ENCODE data around the gene ZNF80. TPM values are rescaled to one million over a fixed set of nuclear protein-coding genes. Genes with fewer than 3 reads are reported as not detected.
"Not testable (repeated sequence)": the region's sequence is repeated elsewhere in the genome, so short reads cannot be mapped to it uniquely, and the experiment has no call there.

Gene ZNF80
- total RNA-seq (2016; rRNA removed; fragmentation: Illumina TruSeq; extraction: Trizol) (not detected in 2 replicates), polyA plus RNA-seq (2011; rRNA removed) (0.03 TPM in 1 of 2 replicates, not detected in the other), polyA minus RNA-seq (2011; rRNA and poly(A)+ RNA removed; ENCODE audit: low replicate concordance) (0.14 TPM in 1 of 2 replicates, not detected in the other), Bru-seq, nascent RNA (not detected), BruChase-seq, experiment 1, labeled RNA remaining after a 6-hour chase (percentile 17 among the genes with signal in this experiment), BruChase-seq, experiment 2, labeled RNA remaining after a 2-hour chase (not detected)
- total RNA-seq (2016; cell fraction: cytosol; rRNA removed; fragmentation: Illumina TruSeq; extraction: Trizol; ENCODE audit: low read depth), result not detected in 2 replicates
- total RNA-seq (2016; cell fraction: insoluble cytoplasmic fraction; rRNA removed; fragmentation: Illumina TruSeq; extraction: Trizol), result not detected in 2 replicates
- total RNA-seq (2016; cell fraction: membrane; rRNA removed; fragmentation: Illumina TruSeq; extraction: Trizol), result not detected in 2 replicates
- not detected in 2 replicates for total RNA-seq (2016; cell fraction: nucleus; rRNA removed; fragmentation: Illumina TruSeq; extraction: Trizol)
- polyA plus RNA-seq (2011; cell fraction: cytosol; rRNA removed), result not detected in 2 replicates
- polyA plus RNA-seq (2011; cell fraction: nucleus; rRNA removed), result not detected in 2 replicates
- not detected in 2 replicates for polyA plus RNA-seq (2012)
- polyA plus RNA-seq (2016; cell fraction: cytosol; fragmentation: Illumina TruSeq; extraction: Trizol; ENCODE audit: low read depth), result not detected in 2 replicates
- not detected in 2 replicates for polyA plus RNA-seq (2016; cell fraction: insoluble cytoplasmic fraction; fragmentation: Illumina TruSeq; extraction: Trizol; ENCODE audit: low read depth)
- not detected in 2 replicates for polyA plus RNA-seq (2016; cell fraction: membrane; fragmentation: Illumina TruSeq; extraction: Trizol; ENCODE audit: low read depth)
- not detected in 2 replicates for polyA plus RNA-seq (2016; cell fraction: nucleus; fragmentation: Illumina TruSeq; extraction: Trizol; ENCODE audit: insufficient read depth, low read depth)
- polyA minus RNA-seq (2011; cell fraction: cytosol; rRNA and poly(A)+ RNA removed), result not detected in 2 replicates
- polyA minus RNA-seq (2011; cell fraction: nucleus; rRNA and poly(A)+ RNA removed), result not detected in 2 replicates
- long read RNA-seq, experiment 1, result 0 reads
- long read RNA-seq, experiment 2, result 0 reads

DNA sequence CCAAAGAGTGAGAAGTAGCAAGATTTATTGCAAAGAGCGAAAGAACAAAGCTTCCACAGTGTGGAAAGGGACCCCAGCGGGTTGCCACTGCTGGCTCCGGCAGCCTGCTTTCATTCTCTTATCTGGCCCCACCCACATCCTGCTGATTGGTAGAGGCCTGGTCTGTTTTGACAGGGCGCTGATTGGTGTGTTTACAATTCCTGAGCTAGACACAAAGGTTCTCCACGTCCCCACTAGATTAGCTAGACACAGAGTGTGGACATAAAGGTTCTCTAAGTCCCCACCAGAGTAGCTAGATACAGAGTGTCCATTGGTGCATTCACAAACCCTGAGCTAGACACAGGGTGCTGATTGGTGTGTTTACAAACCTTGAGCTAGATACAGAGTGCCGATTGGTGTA is at the start of gene ZNF80:
Gene ZNF80 (minus strand): TSS at position 101 of the 400 bp plus-strand sequence. CDS start 504 bp downstream, outside the sequence.
- H3K79me2 ChIP-seq (ENCODE audit: insufficient read depth, low read length); DNase-seq (ENCODE audit: low spot score); H2AFZ ChIP-seq (ENCODE audit: low read length); BruUV-seq (replicated peaks); intact Hi-C loops (cut with micrococcal nuclease; ENCODE audit: unreplicated experiment); in situ Hi-C loops (cut with HindIII; ENCODE audit: extremely low pct_ligation_motif_present, low pct_unique_long_range_greater_than_20kb); H4K20me1 ChIP-seq (ENCODE audit: insufficient read depth, low read length); CTCF ChIA-PET (ENCODE audit: low intra/inter-chr PET ratio, low total read pairs); H3K4me2 ChIP-seq (ENCODE audit: low read depth, low read length); H3K36me3 ChIP-seq (replicated peaks in 1 of 2; ENCODE audit: control insufficient read depth in 1 of 2, insufficient read depth in 2 of 2, low read length in 2 of 2); FAIRE-seq; H3K27ac ChIP-seq (ENCODE audit: extremely low read length, insufficient read depth, low read length); H3K4me1 ChIP-seq (ENCODE audit: insufficient read depth, low read length); H3K9ac ChIP-seq (ENCODE audit: insufficient read depth, low read depth, low read length); H3K4me3 ChIP-seq (replicated peaks in 1 of 3; ENCODE audit: insufficient read depth in 1 of 3, low read depth in 2 of 3, low read length in 3 of 3); ATAC-seq; POLR2A ChIA-PET; H3K9me3 ChIP-seq (ENCODE audit: low read length): not testable (repeated sequence)
- peaks cover 3 to 17% of the 10 kb centered on the region in 2 experiments; a peak in 2 of 5 replicates for H3K27me3 ChIP-seq (ENCODE audit: control insufficient read depth in 1 of 2, insufficient read depth in 2 of 2, low read length in 2 of 2)
- 63% methylated on average over 2 of the region's 6 CpGs for WGBS (ENCODE audit: low lambda C conversion rate)

DNA sequence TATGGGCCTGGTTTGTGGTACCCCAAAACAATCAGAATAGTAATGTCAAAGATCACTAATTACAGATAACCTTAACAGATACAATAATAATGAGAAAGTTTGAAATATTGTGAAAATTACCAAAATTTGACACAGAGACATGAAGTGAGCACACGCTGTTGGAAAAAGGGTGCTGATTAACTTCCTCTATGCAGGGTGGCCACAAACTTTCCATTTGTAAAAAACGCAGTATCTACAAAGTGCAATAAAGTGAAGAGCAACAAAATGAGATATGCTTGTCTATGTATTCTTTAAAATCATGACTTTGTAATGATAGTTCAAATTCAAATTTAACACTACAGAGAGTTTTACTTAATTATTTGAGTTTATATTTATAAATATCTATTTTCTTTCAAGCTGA is 48.9 kb upstream of the ZNF80 start:
- H3K9ac ChIP-seq (ENCODE audit: insufficient read depth, low read depth, low read length), result no peak overlapping the region
- H2AFZ ChIP-seq (ENCODE audit: low read length), result no peak overlapping the region
- no TSS peak for BruUV-seq (replicated peaks)
- no peak overlapping the region for H3K4me2 ChIP-seq (ENCODE audit: low read depth, low read length)
- no peak overlapping the region for H3K27ac ChIP-seq (ENCODE audit: extremely low read length, insufficient read depth, low read length)
- POLR2A ChIA-PET, result no interaction called here
- no peak for ATAC-seq
- no peaks in the 10 kb centered on the region for H3K4me1 ChIP-seq (ENCODE audit: insufficient read depth, low read length)
- no peak for FAIRE-seq
- DNase-seq (ENCODE audit: low spot score), result no peak
- CTCF ChIA-PET (ENCODE audit: low intra/inter-chr PET ratio, low total read pairs), result no interaction called here
- 35% methylated on average over 2 of the region's 2 CpGs for WGBS (ENCODE audit: low lambda C conversion rate)
- peaks cover 0 to 5% of the 10 kb centered on the region in 2 experiments; a peak in 1 of 5 replicates for H3K27me3 ChIP-seq (ENCODE audit: control insufficient read depth in 1 of 2, insufficient read depth in 2 of 2, low read length in 2 of 2)
- in situ Hi-C loops (cut with HindIII; ENCODE audit: extremely low pct_ligation_motif_present, low pct_unique_long_range_greater_than_20kb), result no loop called here
- no peak overlapping the region for H3K4me3 ChIP-seq (replicated peaks in 1 of 3; ENCODE audit: insufficient read depth in 1 of 3, low read depth in 2 of 3, low read length in 3 of 3)
- H3K9me3 ChIP-seq (ENCODE audit: low read length), result no peaks in the 10 kb centered on the region
- H3K79me2 ChIP-seq (ENCODE audit: insufficient read depth, low read length), result no peaks in the 10 kb centered on the region
- intact Hi-C loops (cut with micrococcal nuclease; ENCODE audit: unreplicated experiment), result no loop called here
- no peaks in the 10 kb centered on the region for H4K20me1 ChIP-seq (ENCODE audit: insufficient read depth, low read length)
- no peaks in the 10 kb centered on the region for H3K36me3 ChIP-seq (replicated peaks in 1 of 2; ENCODE audit: control insufficient read depth in 1 of 2, insufficient read depth in 2 of 2, low read length in 2 of 2)
- no peak for TF ChIP-seq NR2F2 (IDR thresholded peaks at IDR 0.05; ENCODE audit: borderline replicate concordance, low read depth)
- TF ChIP-seq, protein P1, sequence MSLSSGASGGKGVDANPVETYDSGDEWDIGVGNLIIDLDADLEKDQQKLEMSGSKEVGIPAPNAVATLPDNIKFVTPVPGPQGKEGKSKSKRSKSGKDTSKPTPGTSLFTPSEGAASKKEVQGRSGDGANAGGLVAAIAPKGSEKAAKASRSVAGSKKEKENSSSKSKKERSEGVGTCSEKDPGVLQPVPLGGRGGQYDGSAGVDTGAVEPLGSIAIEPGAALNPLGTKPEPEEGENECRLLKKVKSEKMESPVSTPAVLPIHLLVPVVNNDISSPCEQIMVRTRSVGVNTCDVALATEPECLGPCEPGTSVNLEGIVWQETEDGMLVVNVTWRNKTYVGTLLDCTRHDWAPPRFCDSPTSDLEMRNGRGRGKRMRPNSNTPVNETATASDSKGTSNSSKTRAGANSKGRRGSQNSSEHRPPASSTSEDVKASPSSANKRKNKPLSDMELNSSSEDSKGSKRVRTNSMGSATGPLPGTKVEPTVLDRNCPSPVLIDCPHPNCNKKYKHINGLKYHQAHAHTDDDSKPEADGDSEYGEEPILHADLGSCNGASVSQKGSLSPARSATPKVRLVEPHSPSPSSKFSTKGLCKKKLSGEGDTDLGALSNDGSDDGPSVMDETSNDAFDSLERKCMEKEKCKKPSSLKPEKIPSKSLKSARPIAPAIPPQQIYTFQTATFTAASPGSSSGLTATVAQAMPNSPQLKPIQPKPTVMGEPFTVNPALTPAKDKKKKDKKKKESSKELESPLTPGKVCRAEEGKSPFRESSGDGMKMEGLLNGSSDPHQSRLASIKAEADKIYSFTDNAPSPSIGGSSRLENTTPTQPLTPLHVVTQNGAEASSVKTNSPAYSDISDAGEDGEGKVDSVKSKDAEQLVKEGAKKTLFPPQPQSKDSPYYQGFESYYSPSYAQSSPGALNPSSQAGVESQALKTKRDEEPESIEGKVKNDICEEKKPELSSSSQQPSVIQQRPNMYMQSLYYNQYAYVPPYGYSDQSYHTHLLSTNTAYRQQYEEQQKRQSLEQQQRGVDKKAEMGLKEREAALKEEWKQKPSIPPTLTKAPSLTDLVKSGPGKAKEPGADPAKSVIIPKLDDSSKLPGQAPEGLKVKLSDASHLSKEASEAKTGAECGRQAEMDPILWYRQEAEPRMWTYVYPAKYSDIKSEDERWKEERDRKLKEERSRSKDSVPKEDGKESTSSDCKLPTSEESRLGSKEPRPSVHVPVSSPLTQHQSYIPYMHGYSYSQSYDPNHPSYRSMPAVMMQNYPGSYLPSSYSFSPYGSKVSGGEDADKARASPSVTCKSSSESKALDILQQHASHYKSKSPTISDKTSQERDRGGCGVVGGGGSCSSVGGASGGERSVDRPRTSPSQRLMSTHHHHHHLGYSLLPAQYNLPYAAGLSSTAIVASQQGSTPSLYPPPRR (CRISPR knock-in tag; IDR thresholded peaks at IDR 0.05; ENCODE audit: borderline replicate concordance), result no peak
- TF ChIP-seq FOSL2 (CRISPR knock-in tag; IDR thresholded peaks at IDR 0.05), result no peak
- no peak for TF ChIP-seq ZBTB7B (CRISPR knock-in tag; IDR thresholded peaks at IDR 0.05)
- TF ChIP-seq HES4 (CRISPR knock-in tag; IDR thresholded peaks at IDR 0.05; ENCODE audit: borderline replicate concordance), result no peak
- TF ChIP-seq ZNF549 (CRISPR knock-in tag; IDR thresholded peaks at IDR 0.05), result no peak
- no peak for TF ChIP-seq KMT2B (CRISPR knock-in tag; IDR thresholded peaks at IDR 0.05)
- no peak for TF ChIP-seq ZNF274 (CRISPR knock-in tag; IDR thresholded peaks at IDR 0.05)
- no peak for TF ChIP-seq FOXK2 (IDR thresholded peaks at IDR 0.05)
- no peak for TF ChIP-seq PHF8 (CRISPR knock-in tag; IDR thresholded peaks at IDR 0.05)
- no peak for TF ChIP-seq JUND (CRISPR knock-in tag; IDR thresholded peaks at IDR 0.05)

All from HepG2 (cell line).